PC-3 (cell line): Measurements from ENCODE around the gene SIRPG. TPM values are rescaled to one million over a fixed set of nuclear protein-coding genes. Genes with fewer than 3 reads are reported as not detected.

ENCODE experiments used
- ATAC-seq: fragments of 200-7000 bp; cut with Tn5 transposase; 2 replicates; pipeline ENCODE4 v1.9.1; 2020; ENCODE audit warnings: mild to moderate bottlenecking, moderate library complexity
- BruUV-seq: library from RNA; stranded (reverse); fragments of 400-500 nt; replicated peaks from 2 replicates; lab custom pipeline; 2021; lab: Mats Ljungman, UMichigan
- CTCF ChIA-PET: fragments of 300-600 bp; sonication (Branson Sonifier 250); formaldehyde crosslinking; loops from one replicate; lab custom pipeline; 2022; ENCODE audit warnings: antibody characterized with exemption; lab: Charles Lee
- POLR2A ChIA-PET: fragments of 300-600 bp; sonication (Branson Sonifier 250); formaldehyde crosslinking; loops from one replicate; lab custom pipeline; 2022; ENCODE audit warnings: antibody characterized with exemption; ENCODE audit not compliant: unreplicated experiment; lab: Charles Lee
- DNase-seq: peaks from one replicate; pipeline ENCODE4 v3.0.0-alpha.2; 2015
- H2AFZ ChIP-seq: fragments of 300-600 bp; sonication (generic); 2 replicates; pipeline ENCODE4 v1.6.0; 2016; ENCODE audit warnings: antibody characterized with exemption, low read length
- H3F3A ChIP-seq: fragments of 300-600 bp; sonication (generic); one replicate; pipeline ENCODE4 v1.6.0; 2017; ENCODE audit warnings: antibody characterized with exemption, low read length, control low read depth, mild to moderate bottlenecking; ENCODE audit not compliant: unreplicated experiment
- H3K27ac ChIP-seq: fragments of 300-600 bp; sonication (generic); 2 replicates; pipeline ENCODE4 v1.5.1; 2016; ENCODE audit warnings: mild to moderate bottlenecking, low read length
- H3K27me3 ChIP-seq: fragments of 300-600 bp; sonication (generic); 2 replicates; pipeline ENCODE4 v1.6.1; 2016; ENCODE audit warnings: low read length, mixed read lengths
- H3K36me3 ChIP-seq: fragments of 300-600 bp; sonication (generic); 2 replicates; pipeline ENCODE4 v1.6.1; 2016; ENCODE audit warnings: low read depth, mixed run types, low read length, mixed read lengths
- H3K4me1 ChIP-seq: fragments of 300-600 bp; sonication (generic); 2 replicates; pipeline ENCODE4 v1.5.1; 2016; ENCODE audit warnings: low read length; ENCODE audit not compliant: insufficient read depth
- H3K4me2 ChIP-seq: fragments of 300-600 bp; sonication (generic); 2 replicates; pipeline ENCODE4 v1.6.0; 2016; ENCODE audit warnings: low read length
- H3K4me3 ChIP-seq: fragments of 300-600 bp; sonication (generic); 2 replicates; pipeline ENCODE4 v1.5.1; 2016; ENCODE audit warnings: mild to moderate bottlenecking, low read length, mixed read lengths
- H3K79me2 ChIP-seq: fragments of 300-600 bp; sonication (generic); 2 replicates; pipeline ENCODE4 v1.6.1; 2017; ENCODE audit warnings: low read length, mixed read lengths
- H3K9ac ChIP-seq: fragments of 300-600 bp; sonication (generic); 2 replicates; pipeline ENCODE4 v1.6.0; 2016; ENCODE audit warnings: mild to moderate bottlenecking, low read length
- H3K9me2 ChIP-seq: fragments of 300-600 bp; sonication (generic); replicated peaks from 2 replicates; pipeline ENCODE4 v1.6.1; 2016; ENCODE audit warnings: mixed run types, low read length, mixed read lengths
- H3K9me3 ChIP-seq: fragments of 300-600 bp; sonication (generic); 2 replicates; pipeline ENCODE4 v1.6.1; 2016; ENCODE audit warnings: low read length, mixed read lengths
- H4K20me1 ChIP-seq: fragments of 300-600 bp; sonication (generic); 2 replicates; pipeline ENCODE4 v1.6.1; 2016; ENCODE audit warnings: low read length, mixed read lengths
- EZH2 ChIP-seq: fragments of 300-600 bp; sonication (generic); IDR thresholded peaks from one replicate; pipeline ENCODE4 v1.6.1; 2017; ENCODE audit warnings: antibody characterized with exemption, mild to moderate bottlenecking, low read length; ENCODE audit not compliant: unreplicated experiment
- EZH2phosphoT487 ChIP-seq: fragments of 300-600 bp; sonication (generic); IDR thresholded peaks from 2 replicates; pipeline ENCODE4 v1.6.1; 2018; ENCODE audit warnings: mild to moderate bottlenecking, antibody characterized with exemption, low read length, borderline replicate concordance
- intact Hi-C: fragments of 100-400 bp; cut with micrococcal nuclease; formaldehyde crosslinking; loops from 2 replicates; pipeline ENCODE4 v1.9.0; 2023
- total RNA-seq: library from RNA; depleted of rRNA; stranded (reverse); fragments of >200 nt; gene quantifications from 2 replicates; pipeline ENCODE4 v1.2.3, GENCODE V29; 2014
- TF ChIP-seq, protein P1 (sequence below): fragments of 300-600 bp; sonication (generic); conservative IDR thresholded peaks from 2 replicates; pipeline ENCODE4 v1.5.1; 2017; ENCODE audit warnings: antibody characterized with exemption, low read depth, mild to moderate bottlenecking, low read length

SIRPG gene
- total RNA-seq, 1 experiment from 2014 or later: not detected

- Histone ChIP-seq H3K4me2 (no peak overlapping the region), H3K36me3 (no peaks in the 10 kb centered on the region), H3K27ac (no peak overlapping the region), H3K9me3 (no peaks in the 10 kb centered on the region), H3K27me3 (no peaks in the 10 kb centered on the region), H2AFZ (no peak overlapping the region), H3F3A (no peaks in the 10 kb centered on the region), H4K20me1 (no peaks in the 10 kb centered on the region), H3K4me1 (peaks cover 31% of the 10 kb centered on the region), H3K9ac (no peak overlapping the region), H3K79me2 (no peaks in the 10 kb centered on the region), H3K9me2 (no peaks in the 10 kb centered on the region), H3K4me3 (no peak overlapping the region)
- BruUV-seq: no TSS peak
- CTCF ChIA-PET: no interaction called here
- intact Hi-C loops: no loop called here
- peak; percentile 4 for DNase-seq
- ATAC-seq: no peak
- TF ChIP-seq EZH2 (no peak), EZH2phosphoT487 (no peak)
- TF ChIP-seq, protein P1, sequence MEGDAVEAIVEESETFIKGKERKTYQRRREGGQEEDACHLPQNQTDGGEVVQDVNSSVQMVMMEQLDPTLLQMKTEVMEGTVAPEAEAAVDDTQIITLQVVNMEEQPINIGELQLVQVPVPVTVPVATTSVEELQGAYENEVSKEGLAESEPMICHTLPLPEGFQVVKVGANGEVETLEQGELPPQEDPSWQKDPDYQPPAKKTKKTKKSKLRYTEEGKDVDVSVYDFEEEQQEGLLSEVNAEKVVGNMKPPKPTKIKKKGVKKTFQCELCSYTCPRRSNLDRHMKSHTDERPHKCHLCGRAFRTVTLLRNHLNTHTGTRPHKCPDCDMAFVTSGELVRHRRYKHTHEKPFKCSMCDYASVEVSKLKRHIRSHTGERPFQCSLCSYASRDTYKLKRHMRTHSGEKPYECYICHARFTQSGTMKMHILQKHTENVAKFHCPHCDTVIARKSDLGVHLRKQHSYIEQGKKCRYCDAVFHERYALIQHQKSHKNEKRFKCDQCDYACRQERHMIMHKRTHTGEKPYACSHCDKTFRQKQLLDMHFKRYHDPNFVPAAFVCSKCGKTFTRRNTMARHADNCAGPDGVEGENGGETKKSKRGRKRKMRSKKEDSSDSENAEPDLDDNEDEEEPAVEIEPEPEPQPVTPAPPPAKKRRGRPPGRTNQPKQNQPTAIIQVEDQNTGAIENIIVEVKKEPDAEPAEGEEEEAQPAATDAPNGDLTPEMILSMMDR: no peak
- POLR2A ChIA-PET: interaction anchor here (0.6 kb wide), 1 partner anchor 147 kb away, joined by 3 read pairs; no protein-coding TSS in a partner anchor
These were observed 35.1 kb downstream of the SIRPG start for GRCh38 chr20:1622450-1622849.

GRCh38 chr20:1621316-1621715 lies 36.3 kb downstream of the SIRPG start:
- H3K9me3 ChIP-seq: no peaks in the 10 kb centered on the region
- H2AFZ ChIP-seq: no peak overlapping the region
- TF ChIP-seq EZH2 (no peak), EZH2phosphoT487 (no peak)
- TF ChIP-seq, protein P1: no peak
- H3K27ac ChIP-seq: no peak overlapping the region
- BruUV-seq: no TSS peak
- no peak overlapping the region for H3K9ac ChIP-seq
- intact Hi-C loops: no loop called here
- no peaks in the 10 kb centered on the region for H3K79me2 ChIP-seq
- ATAC-seq (no peak), DNase-seq (peak; percentile 1)
- ChIA-PET POLR2A (no interaction called here), CTCF (no interaction called here)
- H3F3A ChIP-seq: no peaks in the 10 kb centered on the region
- H3K4me2 ChIP-seq: no peak overlapping the region
- H3K27me3 ChIP-seq: no peaks in the 10 kb centered on the region
- no peaks in the 10 kb centered on the region for H3K9me2 ChIP-seq
- H3K4me3 ChIP-seq: no peak overlapping the region
- H3K36me3 ChIP-seq: no peaks in the 10 kb centered on the region
- H4K20me1 ChIP-seq: no peaks in the 10 kb centered on the region
- H3K4me1 ChIP-seq: peaks cover 33% of the 10 kb centered on the region

- DNase-seq (peak; percentile 31), ATAC-seq (no peak)
- Histone ChIP-seq H3K36me3 (no peaks in the 10 kb centered on the region), H3K79me2 (no peaks in the 10 kb centered on the region), H3K4me1 (peaks cover 24% of the 10 kb centered on the region), H3K9ac (no peak within 1 kb of the TSS), H3F3A (no peaks in the 10 kb centered on the region), H3K4me2 (no peak within 1 kb of the TSS), H3K4me3 (no peak within 1 kb of the TSS), H3K27me3 (no peaks in the 10 kb centered on the region), H3K9me2 (no peaks in the 10 kb centered on the region), H3K27ac (no peak within 1 kb of the TSS), H2AFZ (peak within 1 kb of the TSS; percentile 11), H4K20me1 (no peaks in the 10 kb centered on the region), H3K9me3 (no peaks in the 10 kb centered on the region)
- POLR2A ChIA-PET: no interaction called here
- CTCF ChIA-PET: no interaction called here
- intact Hi-C loops: no loop called here
- TF ChIP-seq, protein P1: no peak
- TF ChIP-seq EZH2phosphoT487 (no peak), EZH2 (no peak)
- no TSS peak for BruUV-seq
These were observed 37.6 kb downstream of the SIRPG start, which contains the start of gene SIRPB1 for GRCh38 chr20:1619861-1620444. TSS of gene SIRPB1 (minus strand) at chr20:1620009. CDS start at chr20:1619944, 65 bp downstream.
